OCI-LY3 (cell line): ENCODE data around the gene SLC1A7.

Source experiments
- H2AFZ ChIP-seq: fragments of 200-600, 300-600 bp; shearing (Covaris generic); 2 replicates; pipeline ENCODE4 v1.6.0; 2014; ENCODE audit warnings: antibody characterized with exemption, low read depth, low read length
- H3K27ac ChIP-seq: fragments of 200-600, 300-600 bp; sonication (generic); 2 replicates; pipeline ENCODE4 v1.5.1; 2014; ENCODE audit warnings: mild to moderate bottlenecking, low read length, moderate library complexity, mixed read lengths
- H3K27me3 ChIP-seq: fragments of 200-600, 300-600 bp; sonication (generic); 2 replicates; pipeline ENCODE4 v1.6.1; 2014; ENCODE audit warnings: low read depth, low read length, mixed read lengths
- H3K36me3 ChIP-seq: fragments of 200-600, 300-600 bp; sonication (generic); replicated peaks from 2 replicates; pipeline ENCODE3; 2014; ENCODE audit warnings: low read depth, low read length, mixed read lengths
- H3K4me1 ChIP-seq: fragments of 300-600, 200-600 bp; sonication (generic); 2 replicates; pipeline ENCODE4 v1.6.1; 2014; ENCODE audit warnings: low read length, mixed read lengths
- H3K4me2 ChIP-seq: fragments of 200-600, 300-600 bp; sonication (generic); 2 replicates; pipeline ENCODE4 v1.6.1; 2014; ENCODE audit warnings: low read length, mixed read lengths
- H3K4me3 ChIP-seq: fragments of 300-600, 200-600 bp; sonication (generic); 2 replicates; pipeline ENCODE4 v1.5.1; 2014; ENCODE audit warnings: antibody characterized with exemption, mild to moderate bottlenecking, low read length, moderate library complexity
- H3K79me2 ChIP-seq: fragments of 300-600, 200-600 bp; shearing (Covaris generic); 2 replicates; pipeline ENCODE4 v1.6.1; 2014; ENCODE audit warnings: mild to moderate bottlenecking, low read length, mixed read lengths
- H3K9ac ChIP-seq: fragments of 300-600, 200-600 bp; shearing (Covaris generic); 2 replicates; pipeline ENCODE4 v1.6.0; 2014; ENCODE audit warnings: mild to moderate bottlenecking, low read length, moderate library complexity
- H3K9me3 ChIP-seq: fragments of 200-600, 300-600 bp; shearing (Covaris generic); 2 replicates; pipeline ENCODE4 v1.6.1; 2014; ENCODE audit warnings: low read length, mixed read lengths; ENCODE audit not compliant: insufficient read depth
- H4K20me1 ChIP-seq: fragments of 200-600, 300-600 bp; sonication (generic); 2 replicates; pipeline ENCODE4 v1.6.1; 2016; ENCODE audit warnings: low read length, mixed read lengths; ENCODE audit not compliant: insufficient read depth
- CTCF ChIP-seq: fragments of 200-600, 300-600 bp; sonication (generic); IDR thresholded peaks from 2 replicates; pipeline ENCODE4 v1.5.1; 2014; ENCODE audit warnings: antibody characterized with exemption, low read length, low read depth
- EZH2phosphoT487 ChIP-seq: fragments of 200-600 bp; shearing (Covaris generic); IDR thresholded peaks from 2 replicates; pipeline ENCODE4 v1.6.1; 2018; ENCODE audit warnings: antibody characterized with exemption, mixed run types, low read depth

SLC1A7 gene

GRCh38 chr1:53126495-53126894 is 15.9 kb downstream of the SLC1A7 start:
- H3K4me1 ChIP-seq, result no peaks in the 10 kb centered on the region
- no peak overlapping the region for H3K4me3 ChIP-seq
- H2AFZ ChIP-seq, result no peak overlapping the region
- no peaks in the 10 kb centered on the region for H3K27me3 ChIP-seq
- H3K79me2 ChIP-seq, result no peaks in the 10 kb centered on the region
- no peaks in the 10 kb centered on the region for H3K9me3 ChIP-seq
- no peaks in the 10 kb centered on the region for H4K20me1 ChIP-seq
- H3K27ac ChIP-seq, result no peak overlapping the region
- no peak for TF ChIP-seq CTCF
- no peak for TF ChIP-seq EZH2phosphoT487
- H3K9ac ChIP-seq, result no peak overlapping the region
- H3K36me3 ChIP-seq, result no peaks in the 10 kb centered on the region
- H3K4me2 ChIP-seq, result no peak overlapping the region

GRCh38 chr1:53125623-53126360 is 16.6 kb downstream of the SLC1A7 start:
- no peaks in the 10 kb centered on the region for H3K79me2 ChIP-seq
- H2AFZ ChIP-seq, result no peak overlapping the region
- no peaks in the 10 kb centered on the region for H3K9me3 ChIP-seq
- no peaks in the 10 kb centered on the region for H3K27me3 ChIP-seq
- no peak overlapping the region for H3K27ac ChIP-seq
- H3K9ac ChIP-seq, result no peak overlapping the region
- no peak overlapping the region for H3K4me2 ChIP-seq
- no peak for TF ChIP-seq CTCF
- no peak for TF ChIP-seq EZH2phosphoT487
- H3K36me3 ChIP-seq, result no peaks in the 10 kb centered on the region
- H3K4me3 ChIP-seq, result no peak overlapping the region
- no peaks in the 10 kb centered on the region for H4K20me1 ChIP-seq
- no peaks in the 10 kb centered on the region for H3K4me1 ChIP-seq

- TF ChIP-seq CTCF (no peak), EZH2phosphoT487 (no peak)
These were observed 17.3 kb downstream of the SLC1A7 start for GRCh38 chr1:53125122-53125521.

GRCh38 chr1:53123453-53124140 is 18.8 kb downstream of the SLC1A7 start:
- H3K36me3 ChIP-seq, result no peaks in the 10 kb centered on the region
- no peak overlapping the region for H3K4me2 ChIP-seq
- H4K20me1 ChIP-seq, result no peaks in the 10 kb centered on the region
- no peak overlapping the region for H3K4me3 ChIP-seq
- no peaks in the 10 kb centered on the region for H3K79me2 ChIP-seq
- no peaks in the 10 kb centered on the region for H3K27me3 ChIP-seq
- no peaks in the 10 kb centered on the region for H3K4me1 ChIP-seq
- no peak overlapping the region for H3K27ac ChIP-seq
- no peaks in the 10 kb centered on the region for H3K9me3 ChIP-seq
- no peak for TF ChIP-seq CTCF
- TF ChIP-seq EZH2phosphoT487, result no peak
- no peak overlapping the region for H3K9ac ChIP-seq
- no peak overlapping the region for H2AFZ ChIP-seq

More at GRCh38 chr1:53125122-53125521, 17.3 kb downstream of the SLC1A7 start:
- Histone ChIP-seq H3K4me3 (no peak overlapping the region), H3K27ac (no peak overlapping the region), H3K9me3 (no peaks in the 10 kb centered on the region), H3K4me2 (no peak overlapping the region), H3K27me3 (no peaks in the 10 kb centered on the region), H3K79me2 (no peaks in the 10 kb centered on the region), H2AFZ (no peak overlapping the region), H3K9ac (no peak overlapping the region), H3K36me3 (no peaks in the 10 kb centered on the region), H3K4me1 (no peaks in the 10 kb centered on the region), H4K20me1 (no peaks in the 10 kb centered on the region)
